ENCODE results near the gene AKAP13.
A peak's percentile ranks its signal among the peaks of the same experiment; 100 is the strongest.
"Not testable (repeated sequence)": the region's sequence is repeated elsewhere in the genome, so short reads cannot be mapped to it uniquely, and the experiment has no call there.

AKAP13 gene

DNA sequence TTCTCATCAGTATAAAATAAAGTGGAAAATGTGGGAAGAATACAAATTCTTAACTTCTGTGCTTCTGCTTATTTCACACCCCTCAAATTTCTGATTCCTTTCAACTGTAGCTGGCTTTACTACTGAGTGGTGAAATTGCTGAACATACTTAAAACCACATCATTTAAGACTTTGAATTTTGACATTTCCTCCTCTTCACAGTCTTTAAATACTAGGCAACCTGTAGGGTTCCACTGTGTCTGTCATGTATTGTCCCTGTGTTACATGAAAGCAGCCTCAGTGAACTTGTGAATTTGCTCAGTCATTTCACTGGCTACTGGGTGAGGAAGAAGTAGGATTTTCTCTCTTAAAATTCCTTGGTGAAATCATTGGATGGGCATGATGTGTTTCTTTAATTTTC lies 101.1 kb downstream of the AKAP13 start:
- DNase-seq = not testable (repeated sequence)

DNA sequence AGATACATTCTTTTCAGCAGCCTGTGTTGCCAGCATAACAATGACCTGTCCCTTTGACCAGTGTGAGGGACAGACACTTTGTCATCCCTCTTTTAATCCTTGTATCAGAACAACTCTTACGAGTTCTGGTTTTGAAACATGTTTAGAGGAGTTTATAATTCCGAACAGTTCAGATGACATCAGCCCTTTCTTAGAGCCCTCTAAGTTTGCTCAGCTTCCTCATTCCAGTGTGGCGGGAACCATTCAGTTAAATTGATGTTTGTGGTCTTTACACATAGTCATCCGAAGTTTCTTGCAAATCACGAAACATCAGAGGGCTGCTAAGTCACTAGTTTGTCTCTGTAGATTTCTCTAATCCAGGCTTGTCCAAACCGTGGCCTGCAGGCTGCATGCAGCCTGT lies 102.5 kb downstream of the AKAP13 start:
- no peak for DNase-seq

DNA sequence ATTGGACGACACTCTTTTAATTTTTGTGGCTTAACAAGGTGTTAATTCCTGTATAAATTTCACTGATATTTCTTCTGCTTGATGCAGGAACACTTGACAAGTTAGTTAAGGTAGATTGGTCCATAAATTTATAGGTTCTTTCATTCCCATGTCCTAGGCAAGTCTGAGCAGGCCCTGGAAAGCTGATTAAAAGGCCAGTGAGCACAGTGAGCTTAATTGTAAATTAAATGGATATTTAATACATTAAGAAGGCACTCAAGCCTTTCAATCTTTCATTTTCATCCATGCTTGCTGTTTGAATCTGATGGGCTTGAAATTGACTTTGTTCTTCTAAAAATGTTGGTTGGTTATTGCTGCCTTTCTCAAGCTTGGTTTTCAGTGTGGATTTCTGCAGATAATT lies 103.6 kb downstream of the AKAP13 start:
- DNase-seq = not testable (repeated sequence)

DNA sequence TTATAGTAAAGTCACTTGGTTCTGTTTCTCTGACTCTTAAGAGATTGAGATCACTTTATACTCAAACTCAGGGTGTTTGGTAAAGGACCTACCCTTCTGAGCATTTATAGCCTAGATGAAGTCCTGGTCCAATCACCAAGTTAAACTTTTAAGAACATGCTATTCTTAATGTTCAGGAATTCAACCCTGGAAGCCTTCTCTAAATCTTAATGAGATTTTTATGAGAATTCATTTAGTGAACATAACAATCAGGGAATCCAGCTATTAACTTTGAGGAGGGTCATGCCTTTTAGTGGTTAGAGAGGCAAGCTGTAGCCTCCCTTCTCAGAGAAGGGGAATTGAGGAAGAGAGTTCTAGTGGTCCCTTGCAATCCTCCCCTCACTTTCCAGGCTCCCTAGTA lies 104.5 kb downstream of the AKAP13 start:
- not testable (repeated sequence) for DNase-seq

DNA sequence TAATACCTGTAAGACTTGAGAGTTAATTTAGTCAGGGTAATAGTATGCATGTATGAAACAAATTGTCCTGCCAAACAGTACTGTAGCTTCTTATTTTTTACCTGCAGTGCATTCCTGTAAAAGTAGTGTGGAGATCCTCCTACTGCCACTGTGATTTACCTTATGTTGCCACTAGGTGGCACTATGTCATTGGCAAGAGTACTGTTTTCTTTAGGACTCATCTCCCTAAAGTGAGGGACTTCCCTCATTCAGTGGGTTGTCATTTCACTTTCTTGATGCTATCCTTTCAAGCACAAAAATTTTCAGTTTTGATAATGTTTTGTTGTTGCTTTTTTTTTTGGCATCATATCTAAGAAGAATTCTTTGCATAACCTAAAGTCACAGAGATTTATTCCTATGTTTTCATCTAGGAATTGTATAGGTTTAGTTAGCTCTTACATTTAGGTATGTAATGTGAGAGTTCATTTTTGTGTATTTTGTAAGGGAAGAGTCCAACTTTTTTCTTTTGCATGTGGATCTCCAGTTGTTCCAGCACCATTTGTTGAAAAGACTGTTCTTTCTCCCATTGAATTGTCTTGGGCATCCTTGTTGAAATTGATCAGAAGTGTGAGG lies 105.7 kb downstream of the AKAP13 start:
- peak; percentile 81 for DNase-seq

DNA sequence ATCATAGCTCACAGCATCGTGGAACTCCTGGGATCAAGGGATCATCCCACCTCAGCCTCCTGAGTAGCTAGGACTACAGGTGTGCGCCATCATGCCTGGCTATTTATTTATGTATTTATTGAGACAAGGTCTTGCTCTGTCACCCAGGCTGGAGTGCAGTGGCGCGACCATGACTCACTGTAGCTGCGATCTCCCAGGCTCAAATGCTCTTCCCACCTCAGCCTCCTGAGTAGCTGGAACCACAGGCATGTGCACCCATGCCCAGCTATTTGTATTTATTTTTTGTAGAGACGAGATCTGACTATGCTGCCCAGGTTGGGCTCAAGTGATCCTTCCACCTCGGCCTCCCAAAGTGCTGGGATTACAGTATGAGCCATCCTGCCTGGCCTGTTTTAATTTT lies 107.4 kb downstream of the AKAP13 start:
- DNase-seq = peak; percentile 47

DNA sequence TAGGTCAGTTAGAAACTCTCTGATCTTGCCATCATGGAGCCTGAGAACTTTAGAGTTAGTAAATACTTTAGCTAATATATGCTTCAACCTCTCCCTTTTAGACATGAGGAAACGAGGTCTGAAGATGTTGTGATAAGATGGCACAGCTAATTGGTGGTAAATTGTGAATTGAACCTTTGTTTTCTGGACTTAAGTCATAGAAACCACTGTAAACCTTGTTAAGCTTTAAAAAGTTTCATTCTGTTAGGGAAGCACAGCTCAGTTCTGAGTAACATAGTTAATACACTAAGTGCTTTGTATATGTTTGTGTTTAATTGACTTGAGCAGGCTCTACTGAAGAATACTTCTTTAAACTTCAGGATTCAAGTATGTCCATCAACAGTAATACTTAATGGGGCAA lies 108.6 kb downstream of the AKAP13 start:
- no peak for DNase-seq

DNA sequence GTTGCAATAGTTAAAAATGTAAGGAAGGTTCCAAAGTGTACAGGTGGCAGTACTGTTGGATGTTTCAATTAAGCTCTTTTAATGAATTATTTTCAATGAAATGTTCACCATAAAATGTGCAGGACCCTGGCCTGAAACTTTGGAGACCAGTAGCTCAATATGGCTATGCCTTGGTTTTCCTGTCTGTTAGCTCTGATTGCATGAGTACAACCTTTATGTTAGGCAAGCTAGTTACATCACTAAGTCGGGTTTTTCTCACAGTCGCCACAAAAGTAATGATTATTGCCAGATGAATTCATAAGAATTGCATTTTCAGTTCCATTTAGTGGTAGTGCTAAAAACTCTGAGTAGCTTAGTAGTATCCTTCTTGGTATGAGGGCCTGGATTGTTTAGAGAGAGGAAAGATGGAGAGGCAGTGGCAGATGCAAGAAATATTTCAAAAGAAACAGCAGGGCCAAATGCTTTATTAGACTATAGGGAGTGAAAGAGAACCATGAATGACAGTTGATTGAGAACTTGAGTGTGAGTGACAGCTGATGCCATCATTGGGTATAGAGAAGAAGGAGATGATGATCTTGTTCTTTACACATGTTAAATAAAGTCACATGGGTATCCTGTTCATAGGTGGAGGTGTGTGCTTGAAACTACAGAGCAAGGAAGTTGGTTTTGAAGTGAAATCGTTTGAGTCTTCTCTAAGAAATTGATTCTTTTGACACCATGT lies 109.5 kb downstream of the AKAP13 start:
- DNase-seq = no peak

DNA sequence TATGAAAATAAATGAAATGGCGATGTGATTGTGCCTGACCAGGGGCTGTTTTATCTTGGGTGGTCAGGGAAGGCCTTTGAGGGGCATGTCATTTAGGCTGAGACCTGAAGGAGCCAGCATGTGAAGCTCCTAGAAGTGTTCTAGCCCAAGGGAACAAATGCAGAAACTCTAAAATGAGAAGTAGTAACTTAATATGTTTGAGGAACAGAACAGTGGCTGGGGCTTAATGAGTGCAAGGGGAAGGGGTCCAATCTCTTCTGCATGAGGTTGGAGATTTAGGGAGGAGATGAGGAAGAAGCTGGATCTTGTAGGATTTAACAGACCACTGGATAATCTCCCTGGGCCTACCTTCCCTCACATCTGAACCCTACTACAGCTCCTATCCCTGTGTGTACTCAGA lies 110.5 kb downstream of the AKAP13 start:
- DNase-seq = no peak

DNA sequence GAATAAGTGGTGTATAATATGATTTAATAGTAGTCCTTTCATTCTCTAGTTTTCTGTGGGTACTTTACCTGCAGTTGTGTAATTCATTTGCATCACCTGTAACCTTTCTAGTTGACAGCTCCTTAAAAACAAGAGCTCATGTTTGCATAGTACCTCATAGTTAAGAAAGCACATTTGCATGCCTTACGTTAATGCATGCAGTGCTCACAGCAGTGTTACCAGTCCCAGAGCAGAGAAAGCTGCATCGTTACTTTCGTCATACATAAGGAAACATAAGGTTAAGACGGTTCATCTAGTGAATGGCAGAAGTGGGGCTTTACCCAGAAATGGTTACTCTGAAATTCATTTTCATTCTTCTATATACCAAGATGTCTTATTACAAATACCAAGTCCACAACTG lies 111.3 kb downstream of the AKAP13 start:
- no peak for DNase-seq

DNA sequence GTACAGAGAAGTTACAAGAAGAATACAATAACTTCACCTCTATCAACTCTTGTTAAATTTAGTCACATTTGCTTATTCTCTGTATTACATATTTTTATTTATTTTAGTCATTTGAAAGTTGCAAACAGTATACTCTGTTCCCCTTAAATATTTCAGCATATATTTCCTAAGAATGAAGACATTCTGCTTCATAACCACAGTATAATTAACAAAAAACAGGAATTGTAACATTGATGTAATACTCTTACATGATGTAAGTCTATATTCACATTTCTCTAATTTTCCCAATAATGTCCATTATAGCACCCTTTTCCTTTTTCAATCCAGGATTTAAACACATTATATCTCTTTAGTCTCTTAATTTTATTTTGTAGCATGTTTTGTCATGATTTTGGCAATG lies 112.0 kb downstream of the AKAP13 start:
- DNase-seq = no peak

DNA sequence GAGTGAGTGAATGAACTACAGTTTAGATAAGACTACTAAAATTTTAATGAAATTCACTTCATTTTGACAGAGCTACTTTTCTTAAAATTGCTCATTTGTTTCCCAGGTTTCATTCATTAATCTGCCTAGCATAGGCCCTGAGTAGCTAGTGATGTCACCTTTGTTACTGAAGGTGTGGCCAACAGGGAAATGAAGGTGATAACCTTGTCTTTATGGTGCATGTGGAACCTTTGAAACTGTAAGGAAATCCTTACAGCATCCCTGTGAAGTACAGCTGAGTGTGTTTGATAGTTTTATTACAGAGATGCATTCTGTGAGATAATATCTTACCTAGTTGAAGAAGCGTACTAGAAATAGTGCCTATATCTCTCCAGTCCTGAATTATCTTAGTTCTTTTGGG lies 112.9 kb downstream of the AKAP13 start:
- DNase-seq = peak; percentile 60

DNA sequence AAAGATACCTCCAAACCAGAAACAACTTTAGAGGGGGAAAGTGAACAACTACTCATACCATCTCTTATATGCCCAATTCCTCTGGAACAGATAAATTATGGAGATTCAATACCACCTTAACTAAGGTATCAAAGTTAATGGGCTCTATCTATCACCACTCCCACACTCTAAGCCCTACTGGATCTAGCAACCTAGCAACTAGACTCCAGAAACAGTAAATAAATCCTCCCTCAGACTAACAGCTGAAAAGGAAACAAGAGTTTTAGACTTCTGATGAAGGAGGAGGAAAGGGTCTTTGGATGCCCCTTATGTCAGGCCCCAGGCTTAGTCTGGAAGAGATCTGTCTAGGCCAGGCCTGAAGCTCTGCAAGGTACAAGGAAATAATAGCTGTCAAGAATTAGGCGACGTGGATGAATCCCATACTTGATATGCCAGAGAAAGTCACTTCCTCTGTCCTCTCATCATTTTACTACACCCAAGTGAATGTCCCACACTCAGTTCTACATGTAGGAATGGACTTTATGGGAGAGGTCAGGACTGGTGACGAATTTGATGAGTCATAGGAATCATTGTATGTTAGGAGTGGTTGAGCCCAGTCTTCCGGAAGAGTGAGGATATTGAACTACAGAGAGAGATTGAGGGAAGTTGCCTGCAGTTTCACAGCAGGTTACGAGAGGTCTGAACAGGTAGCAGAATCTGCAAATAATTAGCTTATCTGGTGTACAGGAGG lies 113.8 kb downstream of the AKAP13 start:
- peak; percentile 95 for DNase-seq

DNA sequence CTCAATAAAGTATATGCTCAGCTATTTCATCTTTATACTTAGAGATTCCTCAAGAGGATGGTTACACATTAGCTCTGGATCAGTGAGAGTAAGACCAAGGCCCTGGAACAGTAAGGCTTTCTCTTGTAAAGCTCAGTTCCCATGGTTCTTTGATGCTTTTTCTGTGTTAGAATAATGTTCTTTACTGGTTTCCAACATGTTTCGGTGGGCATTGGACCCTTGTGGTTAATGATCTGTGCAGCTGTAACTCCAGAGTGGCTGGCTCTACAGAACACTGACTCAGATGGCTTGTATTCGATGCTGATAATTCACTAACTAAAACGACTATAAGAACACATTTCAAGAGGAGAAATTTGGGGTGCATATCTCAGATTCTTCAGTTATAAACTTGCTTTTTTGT lies 114.7 kb downstream of the AKAP13 start:
- DNase-seq = no peak

DNA sequence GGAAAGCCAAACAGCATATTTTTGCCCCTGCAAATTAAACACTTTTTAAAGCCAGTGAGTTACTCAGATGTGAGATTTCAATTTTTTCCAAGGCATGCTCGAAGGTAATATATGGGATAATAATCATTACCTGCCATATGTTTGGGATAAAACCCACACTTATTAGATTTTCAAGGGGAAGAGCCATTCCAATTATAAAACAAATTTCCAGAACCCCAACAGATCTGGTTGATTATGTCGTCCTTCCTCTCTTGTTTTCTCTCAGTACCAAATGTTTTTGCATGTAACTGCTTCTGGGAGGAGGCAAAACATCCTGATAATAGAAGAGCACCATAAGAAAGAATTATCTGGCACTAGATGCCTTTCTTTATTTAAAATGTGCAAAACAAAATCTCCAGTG lies 115.1 kb downstream of the AKAP13 start:
- no peak for DNase-seq

DNA sequence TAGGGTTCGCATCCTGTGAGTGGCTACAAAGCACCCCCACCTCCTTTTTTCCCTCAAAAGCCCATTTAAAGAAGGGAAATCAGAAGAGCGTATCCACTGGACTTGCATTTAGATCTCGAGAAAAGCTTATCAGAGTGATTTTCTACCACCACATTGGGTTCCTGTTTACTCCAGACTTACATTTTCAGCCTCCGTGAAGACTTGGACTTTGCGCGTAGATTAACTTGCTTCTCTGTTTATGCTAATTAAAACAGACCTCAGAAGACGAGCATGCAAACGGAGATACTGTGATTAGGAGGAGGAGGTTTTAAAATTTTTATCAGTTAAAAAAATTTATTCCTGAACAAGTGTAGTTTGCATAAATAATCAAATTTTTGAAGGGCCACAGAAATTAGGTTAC lies 115.7 kb downstream of the AKAP13 start:
- no peak for DNase-seq

DNA sequence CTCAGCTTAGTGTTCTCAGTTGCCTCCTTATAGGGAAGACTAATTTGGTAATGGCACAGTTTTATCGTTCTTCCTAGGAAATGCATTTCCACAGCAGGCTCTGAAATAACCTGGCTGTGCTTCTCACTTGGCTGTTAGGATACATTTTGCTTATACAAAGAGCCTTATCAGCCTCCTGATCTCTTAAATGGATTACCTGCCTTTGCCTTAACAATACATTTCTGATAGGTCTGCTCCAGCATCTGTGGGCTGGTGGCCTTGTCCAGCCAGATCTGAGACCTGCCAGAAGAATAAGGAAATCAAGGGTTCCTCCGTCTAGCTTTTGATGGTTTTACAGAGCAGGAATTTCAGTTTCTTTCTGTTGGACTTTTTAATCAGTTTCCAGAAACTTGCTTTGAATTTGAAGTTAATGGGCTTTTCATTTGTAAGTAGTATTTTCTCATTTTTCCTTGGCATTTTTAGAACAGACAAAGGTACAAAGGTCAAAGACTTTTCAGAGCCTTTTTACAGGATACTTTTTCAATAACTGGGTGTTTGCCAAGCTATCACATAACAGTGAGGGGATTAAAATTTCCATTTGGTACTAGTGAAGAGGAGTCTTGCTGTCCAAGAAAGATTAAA lies 116.3 kb downstream of the AKAP13 start:
- DNase-seq = peak; percentile 65

DNA sequence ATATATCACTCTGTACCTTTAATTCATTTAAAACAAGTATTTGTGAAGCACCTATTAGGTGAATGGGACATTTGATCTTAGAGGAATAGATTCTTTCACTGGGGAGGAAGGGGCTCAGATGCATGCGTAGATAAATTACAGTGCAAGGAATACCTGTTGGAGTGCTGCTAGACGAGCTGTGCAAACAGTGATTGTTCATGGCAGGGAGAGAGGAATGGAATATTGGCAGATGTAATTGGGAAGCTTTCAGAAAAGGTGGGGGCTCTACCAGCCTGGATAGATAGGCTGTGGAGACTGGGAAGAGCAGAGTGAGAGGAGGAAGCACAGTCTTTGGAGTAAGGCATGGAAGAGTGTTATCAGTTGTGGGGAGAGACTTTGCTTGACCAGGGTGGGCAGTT lies 116.8 kb downstream of the AKAP13 start:
- peak; percentile 65 for DNase-seq

DNA sequence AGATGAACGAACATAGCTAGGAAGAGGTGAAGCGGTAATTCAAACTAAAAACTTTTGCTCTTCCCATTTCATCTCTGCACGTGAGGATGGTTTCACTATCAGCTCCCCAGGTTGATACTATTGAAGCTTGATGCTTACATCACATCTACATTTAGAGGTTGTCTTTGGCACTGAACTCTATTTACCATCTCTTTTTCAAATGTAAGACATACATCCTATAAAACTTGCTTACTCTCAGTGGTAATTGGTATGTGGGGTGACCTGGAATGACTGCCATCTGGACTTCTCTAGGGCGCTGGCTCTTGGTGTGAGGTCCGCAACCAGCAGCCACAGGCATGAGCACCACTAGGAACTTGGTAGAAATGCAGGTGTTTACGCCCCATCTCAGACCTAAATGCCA lies 118.1 kb downstream of the AKAP13 start:
- no peak for DNase-seq

DNA sequence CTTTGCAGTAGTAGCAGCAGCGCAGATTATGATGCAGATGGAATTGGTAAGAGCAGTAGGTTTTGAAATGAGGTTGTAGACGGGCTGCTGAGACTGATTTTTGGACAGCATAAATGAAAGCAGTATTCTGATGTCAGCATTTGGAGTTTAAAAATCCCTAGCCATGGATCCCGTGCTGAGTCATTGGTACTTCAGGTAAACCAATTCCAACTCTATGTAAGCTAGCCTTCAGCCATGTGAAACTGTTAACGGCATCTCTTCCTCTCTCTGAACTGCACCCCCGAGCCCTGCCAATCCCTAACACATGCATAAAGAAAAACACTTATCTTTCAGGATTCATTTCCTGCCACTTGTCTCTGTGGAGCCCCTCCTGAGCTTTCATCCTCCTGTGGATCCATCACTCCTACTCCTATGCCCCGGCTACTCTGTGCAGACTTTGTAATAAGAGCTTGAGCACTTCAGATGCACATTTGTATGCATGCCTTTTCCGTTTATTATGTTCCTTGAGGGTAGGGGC lies 119.0 kb downstream of the AKAP13 start:
- DNase-seq = peak; percentile 73

DNA sequence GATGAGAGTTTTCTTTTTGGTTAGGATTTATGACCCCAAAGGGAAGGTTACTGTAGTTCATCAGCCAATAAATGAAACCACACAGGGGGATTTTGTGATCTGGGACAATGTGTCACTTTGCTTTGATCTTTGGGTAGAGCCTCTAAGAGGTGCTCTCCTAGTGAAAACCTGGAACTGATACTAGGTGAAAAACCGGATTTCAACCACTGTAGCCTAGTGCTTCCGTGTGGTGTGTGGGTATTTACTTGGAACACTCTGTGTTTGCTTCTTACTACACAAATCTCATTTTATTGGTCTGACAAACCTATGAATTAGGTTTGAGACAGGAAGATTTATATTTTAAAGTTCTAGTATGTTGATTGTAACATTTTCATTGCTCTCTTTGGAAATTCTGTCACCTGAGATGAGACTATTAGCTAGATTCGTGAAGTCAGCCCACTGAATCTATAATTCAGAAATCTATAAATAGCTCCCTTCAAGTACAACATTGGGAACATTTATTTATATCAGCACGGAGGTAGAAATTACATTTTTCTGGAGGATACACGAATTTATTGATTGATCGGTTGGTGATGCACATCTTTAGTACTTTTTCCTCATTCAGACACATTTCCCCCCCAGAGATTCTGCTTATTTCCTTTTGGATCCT lies 119.8 kb downstream of the AKAP13 start:
- peak; percentile 14 for DNase-seq

DNA sequence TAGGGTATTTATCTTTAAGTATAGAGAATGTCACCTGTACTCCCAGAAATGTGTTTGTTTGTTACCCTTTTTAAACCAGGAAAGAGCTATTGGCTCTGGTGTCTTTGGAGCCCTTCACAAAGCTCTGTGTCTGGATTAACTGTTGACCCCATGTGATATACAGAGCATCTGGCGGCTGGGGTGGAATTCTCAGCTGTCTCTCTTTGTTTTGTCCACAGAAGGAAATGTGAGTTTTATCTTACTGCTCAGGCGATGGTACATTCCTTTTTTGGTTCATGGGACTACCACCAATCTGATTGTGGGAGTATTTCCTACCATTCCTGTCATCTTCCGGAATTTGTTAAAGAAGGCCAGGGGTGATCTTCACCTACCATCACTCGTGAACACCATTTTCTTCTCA lies 120.3 kb downstream of the AKAP13 start:
- DNase-seq = peak; percentile 7

DNA sequence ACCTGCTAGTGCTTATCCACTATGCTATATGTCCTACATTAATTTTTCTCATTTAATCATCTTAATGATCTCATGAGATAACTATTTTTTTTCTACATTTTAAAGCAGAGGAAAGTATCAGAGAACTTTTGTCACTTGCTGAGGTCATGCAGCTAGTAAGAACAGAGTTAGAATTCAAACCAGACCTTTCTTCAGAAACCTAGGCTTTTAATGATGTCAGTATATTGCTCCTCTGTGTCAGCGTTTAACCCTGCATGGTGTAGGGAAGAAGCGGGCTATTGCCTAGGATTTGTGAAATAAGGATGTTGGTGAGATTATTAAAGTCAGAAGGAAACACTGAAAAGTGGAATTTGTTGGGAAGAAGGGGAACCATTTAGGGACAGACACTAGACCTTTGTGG lies 121.2 kb downstream of the AKAP13 start:
- DNase-seq = no peak

All from DMS53 (cell line).